ENCODE measurements around the gene CH25H. TPM values are rescaled to one million over a fixed set of nuclear protein-coding genes. Genes with fewer than 3 reads are reported as not detected.
A peak's percentile ranks its signal among the peaks of the same experiment; 100 is the strongest.

CH25H gene
- polyA plus RNA-seq, 3 donors = 0.09 to 1.2 TPM; not detected in 1

GRCh38 chr10:89241026-89241425 is 33.9 kb upstream of the CH25H start:
- H4K20me1 ChIP-seq (ENCODE audit: insufficient read depth, low read length) = no peaks in the 10 kb centered on the region
- H3K4me3 ChIP-seq (replicated peaks in 1 of 3; ENCODE audit: low read depth in 2 of 3, low read length in 3 of 3) = no peak overlapping the region
- no peaks in the 10 kb centered on the region for H3K27me3 Mint-ChIP-seq (ENCODE audit: low read depth in 3 of 3)
- H3K27me3 ChIP-seq (ENCODE audit: control insufficient read depth in 2 of 2, insufficient read depth in 2 of 2, low read length in 2 of 2) = no peaks in the 10 kb centered on the region
- H3K4me2 ChIP-seq (replicated peaks; ENCODE audit: extremely low read depth, low read length, poor library complexity, severe bottlenecking) = no peak overlapping the region
- H3K27ac Mint-ChIP-seq = peak overlapping the region; percentile 63 to 94 (median 85)
- DNase-seq = no peak
- TF ChIP-seq, protein P1, sequence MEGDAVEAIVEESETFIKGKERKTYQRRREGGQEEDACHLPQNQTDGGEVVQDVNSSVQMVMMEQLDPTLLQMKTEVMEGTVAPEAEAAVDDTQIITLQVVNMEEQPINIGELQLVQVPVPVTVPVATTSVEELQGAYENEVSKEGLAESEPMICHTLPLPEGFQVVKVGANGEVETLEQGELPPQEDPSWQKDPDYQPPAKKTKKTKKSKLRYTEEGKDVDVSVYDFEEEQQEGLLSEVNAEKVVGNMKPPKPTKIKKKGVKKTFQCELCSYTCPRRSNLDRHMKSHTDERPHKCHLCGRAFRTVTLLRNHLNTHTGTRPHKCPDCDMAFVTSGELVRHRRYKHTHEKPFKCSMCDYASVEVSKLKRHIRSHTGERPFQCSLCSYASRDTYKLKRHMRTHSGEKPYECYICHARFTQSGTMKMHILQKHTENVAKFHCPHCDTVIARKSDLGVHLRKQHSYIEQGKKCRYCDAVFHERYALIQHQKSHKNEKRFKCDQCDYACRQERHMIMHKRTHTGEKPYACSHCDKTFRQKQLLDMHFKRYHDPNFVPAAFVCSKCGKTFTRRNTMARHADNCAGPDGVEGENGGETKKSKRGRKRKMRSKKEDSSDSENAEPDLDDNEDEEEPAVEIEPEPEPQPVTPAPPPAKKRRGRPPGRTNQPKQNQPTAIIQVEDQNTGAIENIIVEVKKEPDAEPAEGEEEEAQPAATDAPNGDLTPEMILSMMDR (IDR thresholded peaks at IDR 0.05) = no peak
- H3K9me3 Mint-ChIP-seq = no peaks in the 10 kb centered on the region
- WGBS (ENCODE audit: insufficient coverage) = 100% methylated on average over 1 of the region's 3 CpGs
- peaks cover 8 to 12% of the 10 kb centered on the region in 2 donors for H3K36me3 ChIP-seq (replicated peaks in 1 of 2; ENCODE audit: control insufficient read depth in 1 of 2, insufficient read depth in 2 of 2, low read length in 2 of 2)
- peaks cover 61% of the 10 kb centered on the region for H3K4me1 Mint-ChIP-seq
- H3K9ac ChIP-seq (ENCODE audit: insufficient read depth, low read length, poor library complexity, severe bottlenecking) = no peak overlapping the region
- peak overlapping the region; percentile 26 to 79 for H3K27ac ChIP-seq (ENCODE audit: low read depth in 1 of 2, low read length in 2 of 2)
- intact Hi-C loops (cut with micrococcal nuclease) = no loop called here
- no peaks in the 10 kb centered on the region for H3K9me3 ChIP-seq (replicated peaks in 1 of 2; ENCODE audit: control insufficient read depth in 1 of 2, insufficient read depth in 1 of 2, low read length in 2 of 2)
- peaks cover 34 to 43% of the 10 kb centered on the region in 2 donors for H3K36me3 Mint-ChIP-seq
- H3K4me3 Mint-ChIP-seq = no peak overlapping the region
- peaks cover 22% of the 10 kb centered on the region for H3K79me2 ChIP-seq (ENCODE audit: insufficient read depth, low read length)
- H2AFZ ChIP-seq (ENCODE audit: insufficient read depth, low read depth, low read length, poor library complexity, severe bottlenecking) = no peak overlapping the region
- peaks cover 56 to 69% of the 10 kb centered on the region in 2 donors for H3K4me1 ChIP-seq (ENCODE audit: control insufficient read depth in 1 of 2, insufficient read depth in 2 of 2, low read length in 2 of 2)

- Histone ChIP-seq H2AFZ (ENCODE audit: insufficient read depth, low read depth, low read length, poor library complexity, severe bottlenecking) (no peak overlapping the region), H3K9me3 (replicated peaks in 1 of 2; ENCODE audit: control insufficient read depth in 1 of 2, insufficient read depth in 1 of 2, low read length in 2 of 2) (no peaks in the 10 kb centered on the region), H3K4me2 (replicated peaks; ENCODE audit: extremely low read depth, low read length, poor library complexity, severe bottlenecking) (no peak overlapping the region), H4K20me1 (ENCODE audit: insufficient read depth, low read length) (no peaks in the 10 kb centered on the region), H3K4me3 (replicated peaks in 1 of 3; ENCODE audit: low read depth in 2 of 3, low read length in 3 of 3) (no peak overlapping the region), H3K79me2 (ENCODE audit: insufficient read depth, low read length) (peaks cover 22% of the 10 kb centered on the region), H3K27ac (ENCODE audit: low read depth in 1 of 2, low read length in 2 of 2) (peak overlapping the region in 1 of 2 donors; percentile 79), H3K36me3 (replicated peaks in 1 of 2; ENCODE audit: control insufficient read depth in 1 of 2, insufficient read depth in 2 of 2, low read length in 2 of 2) (peaks cover 8 to 12% of the 10 kb centered on the region in 2 donors), H3K4me1 (ENCODE audit: control insufficient read depth in 1 of 2, insufficient read depth in 2 of 2, low read length in 2 of 2) (peaks cover 61 to 68% of the 10 kb centered on the region in 2 donors), H3K27me3 (ENCODE audit: control insufficient read depth in 2 of 2, insufficient read depth in 2 of 2, low read length in 2 of 2) (no peaks in the 10 kb centered on the region), H3K9ac (ENCODE audit: insufficient read depth, low read length, poor library complexity, severe bottlenecking) (no peak overlapping the region)
- peaks cover 65% of the 10 kb centered on the region for H3K4me1 Mint-ChIP-seq
- H3K36me3 Mint-ChIP-seq = peaks cover 29 to 40% of the 10 kb centered on the region in 2 donors
- DNase-seq = no peak
- no CpG with 5 or more reads among the region's 3 CpGs for WGBS (ENCODE audit: insufficient coverage)
- peak overlapping the region in 6 of 7 donors; percentile 63 to 93 (median 78) for H3K27ac Mint-ChIP-seq
- no peak overlapping the region for H3K4me3 Mint-ChIP-seq
- intact Hi-C loops (cut with micrococcal nuclease) = no loop called here
- H3K9me3 Mint-ChIP-seq = no peaks in the 10 kb centered on the region
- no peaks in the 10 kb centered on the region for H3K27me3 Mint-ChIP-seq (ENCODE audit: low read depth in 3 of 3)
- TF ChIP-seq, protein P1 (IDR thresholded peaks at IDR 0.05) = no peak
Measured at GRCh38 chr10:89240519-89240918, 33.4 kb upstream of the CH25H start.
